DMS114 treated with DMSO at 0.1 percent for 48 hours (cell line): Measurements from ENCODE around the gene OSBPL8.
"Not testable (repeated sequence)": the region's sequence is repeated elsewhere in the genome, so short reads cannot be mapped to it uniquely, and the experiment has no call there.

Source experiments
- DNase-seq: peaks from one replicate; lab custom pipeline; 2025; ENCODE audit not compliant: unreplicated experiment; lab: John Stamatoyannopoulos, UW

Gene OSBPL8

DNA sequence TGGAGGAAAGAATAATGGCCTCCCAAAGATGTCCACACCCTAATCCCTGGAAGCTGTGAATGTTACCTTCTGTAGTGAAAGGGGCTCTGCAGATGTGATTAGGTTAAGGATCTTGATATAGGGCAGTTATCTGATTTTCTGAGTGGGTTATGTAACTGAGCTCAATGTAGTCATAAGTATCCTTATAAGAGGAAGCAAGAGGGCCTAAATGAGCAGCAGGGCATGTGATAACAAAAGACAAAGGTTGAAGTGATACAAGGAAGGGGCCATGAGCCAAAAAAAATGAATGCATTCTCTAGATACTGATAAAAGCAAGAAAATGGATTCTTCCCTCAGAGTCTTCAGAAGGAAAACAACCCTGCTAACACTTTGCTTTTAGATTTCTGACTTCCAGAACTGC lies 78.8 kb downstream of the OSBPL8 start:
- no peak for DNase-seq

DNA sequence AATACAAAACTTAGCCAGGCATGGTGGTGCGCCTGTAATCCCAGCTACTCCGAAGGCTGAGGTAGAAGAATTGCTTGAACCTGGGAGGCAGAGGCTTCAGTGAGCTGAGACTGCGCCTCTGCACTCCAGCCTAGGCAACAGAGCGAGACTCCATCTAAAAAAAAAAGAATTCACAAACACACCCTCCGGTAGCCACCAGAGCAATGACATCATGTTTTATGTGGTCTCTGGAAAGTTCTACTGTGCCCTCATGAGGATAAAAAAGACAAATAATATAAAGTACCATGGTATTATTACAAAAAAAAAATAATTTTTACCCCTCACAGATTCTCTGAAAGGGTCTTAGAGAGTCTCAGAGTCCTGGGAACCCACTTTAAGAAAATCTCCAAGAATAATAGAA lies 81.5 kb downstream of the OSBPL8 start:
- DNase-seq, result no peak

DNA sequence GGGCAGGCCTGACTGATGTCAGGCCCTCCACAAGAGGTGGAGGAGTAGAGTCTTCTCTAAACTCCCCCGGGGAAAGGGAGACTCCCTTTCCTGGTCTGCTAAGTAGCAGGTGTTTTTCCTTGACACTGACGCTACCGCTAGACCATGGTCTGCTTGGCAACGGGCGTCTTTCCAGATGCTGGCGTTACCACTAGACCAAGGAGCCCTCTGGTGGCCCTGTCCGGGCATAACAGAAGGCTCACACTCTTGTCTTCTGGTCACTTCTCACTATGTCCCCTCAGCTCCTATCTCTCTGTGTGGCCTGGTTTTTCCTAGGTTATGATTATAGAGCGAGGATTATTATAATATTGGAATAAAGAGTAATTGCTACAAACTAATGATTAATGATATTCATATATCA lies 86.7 kb downstream of the OSBPL8 start:
- not testable (repeated sequence) for DNase-seq

DNA sequence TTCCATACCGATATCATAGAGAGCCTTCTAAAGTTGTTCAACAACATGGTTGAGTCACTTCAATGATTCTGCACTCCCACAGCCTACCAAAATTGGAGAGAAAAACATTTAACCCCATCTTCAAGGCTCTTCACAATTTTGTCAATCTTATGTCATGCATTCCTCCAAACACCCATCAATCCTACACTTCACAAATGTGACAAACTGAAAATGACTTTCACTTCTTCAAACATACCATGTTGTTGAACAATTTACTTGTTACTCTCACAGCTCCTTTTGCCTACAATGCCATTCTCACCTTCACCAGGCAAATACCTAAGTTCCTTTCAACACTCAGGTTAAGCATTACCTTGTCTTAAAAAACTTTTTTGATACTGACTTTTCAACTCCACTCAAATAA lies 88.0 kb downstream of the OSBPL8 start:
- DNase-seq, result no peak

DNA sequence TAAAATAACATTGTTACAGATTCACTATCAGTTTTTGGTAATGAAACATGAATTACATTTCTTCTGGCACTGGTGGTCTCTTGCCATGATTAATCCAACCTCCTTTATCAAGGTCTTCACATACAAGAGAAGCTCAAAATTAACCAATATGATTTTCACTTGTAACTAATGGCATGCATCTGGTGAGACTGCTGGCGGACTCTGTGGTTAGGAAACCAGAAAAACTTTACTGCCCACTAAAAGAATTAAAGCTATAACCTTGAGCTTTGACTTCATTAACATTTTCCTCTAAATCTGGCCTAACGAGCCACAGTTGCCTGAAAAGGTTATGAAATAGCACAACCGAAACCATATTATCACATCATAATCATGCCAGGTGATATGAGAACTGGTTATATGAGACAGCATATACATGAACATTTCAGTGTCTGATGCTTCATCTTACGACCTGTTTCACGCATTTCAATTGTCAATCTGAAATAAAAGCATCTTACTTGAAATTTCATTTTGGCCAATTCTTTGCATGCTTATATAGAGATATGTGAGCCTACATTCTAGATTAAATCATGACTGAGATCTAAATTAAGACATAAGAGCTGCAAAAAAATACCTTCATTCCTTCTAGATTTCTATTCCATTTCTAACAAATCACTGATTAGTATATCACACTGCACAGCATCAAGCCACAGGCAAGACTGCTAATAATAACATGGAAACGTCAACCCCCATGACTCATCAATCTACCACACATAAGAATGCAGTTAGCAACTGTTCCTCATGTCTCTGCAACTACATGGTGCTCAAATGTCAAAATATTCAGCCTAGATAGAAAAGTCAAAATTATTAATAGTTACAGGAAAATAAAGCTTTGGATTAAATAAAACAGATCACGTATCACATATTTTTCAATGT lies 89.3 kb downstream of the OSBPL8 start:
- no peak for DNase-seq

DNA sequence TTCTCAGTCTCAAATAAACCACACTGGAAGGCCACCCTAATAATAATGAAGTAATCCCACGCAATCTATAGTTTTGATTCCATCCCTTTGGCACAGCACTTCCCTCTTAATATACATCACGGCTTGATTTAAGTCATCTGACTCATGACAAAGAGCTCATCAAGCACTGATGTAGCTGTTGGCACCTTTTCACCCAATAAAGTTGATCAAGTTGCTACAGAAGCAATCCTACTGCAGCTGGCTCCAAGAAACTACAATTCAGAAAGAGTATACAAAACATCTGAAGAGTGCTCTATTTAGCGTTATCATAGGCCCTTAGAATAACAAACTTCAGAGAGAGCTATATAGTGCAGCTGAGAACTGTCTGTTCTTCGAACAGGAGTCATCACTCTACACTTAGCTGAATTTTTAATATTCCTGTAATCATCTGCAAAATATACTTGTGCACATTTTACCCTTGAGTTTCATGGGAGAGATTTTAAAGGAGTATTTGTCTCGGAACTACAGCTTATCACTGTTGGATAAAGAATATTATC lies 94.9 kb downstream of the OSBPL8 start:
- DNase-seq, result no peak

DNA sequence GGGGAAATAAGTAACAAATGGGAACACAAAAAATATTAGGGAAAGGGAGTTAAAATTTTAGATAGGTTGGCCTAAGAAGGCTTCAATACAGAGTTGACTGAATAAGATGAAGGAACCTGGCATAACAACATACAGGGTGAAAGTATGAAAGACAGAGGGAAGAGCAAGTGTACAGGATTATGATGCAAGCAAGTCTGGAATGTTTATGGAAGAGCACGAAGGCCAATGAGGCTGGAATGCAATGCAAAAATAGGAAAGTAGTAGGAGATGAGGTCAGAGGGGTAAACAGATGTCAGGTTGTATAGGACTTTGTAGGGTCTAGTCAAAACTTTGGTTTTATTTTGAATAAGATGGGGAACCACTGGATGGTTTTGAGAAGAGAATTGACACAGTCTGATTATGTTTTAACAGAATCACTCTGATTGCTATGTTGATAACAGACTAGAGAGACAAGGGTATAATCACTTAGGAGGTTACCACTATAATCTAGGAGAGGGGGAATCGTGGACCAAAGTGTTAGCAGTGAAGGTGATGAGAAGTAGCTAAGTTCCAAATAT lies 96.8 kb downstream of the OSBPL8 start:
- DNase-seq, result no peak

DNA sequence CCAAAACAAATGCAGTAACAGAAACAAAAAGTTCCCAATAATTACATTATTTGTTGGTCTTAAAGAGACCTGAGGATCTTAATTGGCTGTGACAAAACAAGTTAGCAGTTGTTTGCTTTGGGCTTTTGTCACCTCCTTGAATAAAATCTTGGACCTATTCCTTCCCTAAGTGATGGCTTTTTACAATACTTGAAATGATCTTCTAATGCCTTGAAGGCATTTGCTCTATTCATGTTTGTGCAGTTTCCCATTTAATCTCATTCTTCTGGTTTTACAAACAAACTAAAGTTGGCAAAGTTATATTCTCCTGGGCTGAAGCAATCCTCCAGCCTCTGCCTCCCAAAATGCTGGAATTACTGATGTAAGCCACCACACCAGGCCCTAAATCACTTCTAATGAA lies 98.8 kb downstream of the OSBPL8 start:
- no peak for DNase-seq

DNA sequence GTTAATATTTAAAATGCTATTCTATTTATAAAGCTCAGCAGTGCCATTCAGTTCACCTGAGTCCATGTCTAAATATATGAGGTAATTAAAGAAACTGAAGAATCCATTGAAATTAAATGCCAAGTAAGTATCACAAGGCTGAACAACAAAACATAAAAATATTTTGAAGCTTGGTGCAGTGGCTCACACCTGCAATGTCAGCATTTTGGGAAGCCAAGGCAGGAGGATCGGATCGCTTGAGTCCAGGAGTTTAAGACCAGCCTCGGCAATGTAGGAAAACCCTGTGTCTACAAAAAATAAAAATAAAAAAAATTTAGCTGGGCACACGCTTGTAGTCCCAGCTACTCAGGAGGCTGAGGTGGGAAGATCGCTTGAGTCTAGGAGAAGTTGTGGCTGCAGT lies 101.8 kb downstream of the OSBPL8 start:
- no peak for DNase-seq

DNA sequence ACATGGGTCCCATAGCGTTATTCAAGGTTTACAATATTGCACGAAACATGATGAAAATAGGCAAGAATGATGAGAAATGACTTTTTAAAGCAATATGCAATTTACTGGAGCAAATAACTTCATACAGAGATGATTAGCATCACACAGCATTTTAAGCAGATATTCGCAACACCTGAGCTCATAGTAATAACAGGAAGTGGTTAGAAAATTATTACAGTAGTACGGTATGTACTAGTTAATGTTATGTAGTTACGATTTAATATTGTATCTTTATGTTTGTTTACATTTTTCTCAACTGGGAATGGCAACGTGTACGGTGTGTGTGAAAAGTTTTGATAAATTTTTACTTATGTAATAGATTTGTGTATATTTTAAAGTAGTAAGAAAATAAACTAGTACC lies 102.6 kb downstream of the OSBPL8 start:
- no peak for DNase-seq

DNA sequence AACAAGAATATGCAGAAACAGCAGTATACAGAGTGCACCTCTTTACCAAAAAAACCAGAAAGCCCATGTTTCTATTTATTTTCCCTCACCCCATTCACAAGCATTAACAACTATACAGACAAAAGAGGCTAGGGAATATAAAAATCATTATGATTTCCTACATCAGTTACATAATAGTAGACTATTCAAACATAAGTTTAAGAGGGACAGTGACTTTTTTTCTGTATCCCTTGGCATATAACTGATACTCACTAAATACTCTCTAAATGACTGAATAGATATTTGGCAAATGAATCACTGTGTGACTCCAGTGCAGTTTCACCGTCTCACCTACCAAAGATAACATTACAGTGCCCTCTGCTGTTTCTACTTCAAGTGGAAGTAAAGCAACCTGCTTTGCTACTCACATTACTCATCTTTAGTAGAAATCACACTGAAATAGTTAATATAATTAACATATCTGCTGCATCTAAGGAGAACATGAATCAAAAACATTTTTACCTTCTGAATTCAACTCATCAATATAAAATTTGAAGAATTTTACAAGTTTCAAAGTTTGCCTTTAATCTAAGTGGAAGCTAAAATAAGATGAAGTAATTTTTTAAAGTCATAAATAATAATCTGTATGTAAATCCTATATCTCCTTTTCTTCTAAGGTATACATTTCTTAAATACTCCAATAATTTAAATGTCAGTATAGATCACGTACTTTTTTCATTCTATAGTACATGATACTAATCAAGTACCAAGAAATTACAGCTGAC lies 103.8 kb downstream of the OSBPL8 start:
- DNase-seq, result peak; percentile 52

DNA sequence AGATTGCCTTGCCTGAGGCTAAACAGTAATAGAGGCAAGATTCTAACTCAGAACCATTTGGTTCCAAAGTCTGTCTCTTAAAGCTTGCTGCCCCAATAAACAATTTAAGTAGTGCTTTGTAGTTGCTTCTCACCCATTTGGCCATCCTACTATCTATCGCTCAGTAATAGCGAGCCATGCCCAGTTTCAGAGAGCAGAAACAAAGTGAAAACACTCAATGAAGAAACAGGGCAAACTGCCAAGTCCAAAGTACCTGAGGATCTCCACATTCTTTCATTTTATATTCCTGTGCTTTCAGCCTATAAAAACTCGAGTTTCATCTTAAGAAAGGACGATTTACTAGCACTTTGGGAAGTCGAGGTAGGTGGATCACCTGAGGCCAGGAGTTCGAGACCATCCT lies 108.0 kb downstream of the OSBPL8 start:
- no peak for DNase-seq

DNA sequence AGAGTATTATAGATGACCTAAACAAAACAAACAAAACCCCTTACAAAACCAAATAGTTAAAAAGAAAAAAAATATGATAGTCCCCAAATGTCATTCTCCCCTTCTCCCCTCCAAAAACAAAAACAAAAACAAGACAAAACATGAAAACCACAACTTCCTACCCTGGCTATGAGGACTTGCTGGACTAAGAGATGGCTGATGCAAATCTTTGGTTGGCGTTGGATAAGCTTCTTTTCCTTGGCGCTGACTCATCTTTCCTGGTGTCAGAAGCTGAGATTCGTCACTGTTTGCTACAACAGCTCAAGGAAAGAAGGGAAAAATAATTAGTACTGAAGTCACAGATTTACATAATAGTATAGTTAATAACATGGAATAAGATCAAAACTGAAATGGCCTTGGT lies 108.9 kb downstream of the OSBPL8 start:
- DNase-seq, result no peak

DNA sequence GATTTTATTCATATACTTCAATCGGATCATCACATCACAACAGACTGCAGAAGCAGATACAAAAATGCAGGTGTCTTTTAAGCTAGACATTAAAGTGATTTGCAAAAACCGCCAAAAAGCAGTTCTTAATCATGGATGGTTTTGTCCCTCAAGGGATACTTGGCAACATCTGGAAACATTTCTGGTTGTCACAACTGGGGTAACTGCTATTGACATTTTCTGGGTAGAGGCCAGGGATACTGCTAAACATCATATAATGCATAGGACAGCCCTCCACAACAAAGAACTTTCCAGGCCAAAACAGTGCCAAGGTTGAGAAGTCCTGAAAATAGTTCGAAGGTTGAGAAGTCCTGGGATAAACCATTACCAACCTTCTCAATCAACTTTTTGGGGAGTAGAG lies 109.6 kb downstream of the OSBPL8 start:
- no peak for DNase-seq

DNA sequence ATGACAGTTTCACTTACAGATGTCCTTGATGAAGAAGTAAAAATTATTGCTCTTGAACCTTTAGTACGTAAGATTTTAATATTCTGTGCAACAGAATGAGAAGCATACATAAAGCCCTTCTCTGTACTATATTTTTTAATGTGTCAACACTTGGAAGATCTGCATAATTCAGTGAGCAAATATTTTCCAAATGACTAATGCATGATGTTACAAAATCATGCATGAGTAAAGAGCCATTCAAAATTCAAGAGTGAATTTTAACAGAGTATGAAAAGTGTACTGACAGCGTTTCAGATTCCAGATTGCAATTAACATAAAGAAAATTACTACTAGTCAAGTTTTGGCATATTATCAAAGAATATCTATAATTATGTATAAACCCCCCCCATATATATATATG lies 110.0 kb downstream of the OSBPL8 start:
- no peak for DNase-seq

DNA sequence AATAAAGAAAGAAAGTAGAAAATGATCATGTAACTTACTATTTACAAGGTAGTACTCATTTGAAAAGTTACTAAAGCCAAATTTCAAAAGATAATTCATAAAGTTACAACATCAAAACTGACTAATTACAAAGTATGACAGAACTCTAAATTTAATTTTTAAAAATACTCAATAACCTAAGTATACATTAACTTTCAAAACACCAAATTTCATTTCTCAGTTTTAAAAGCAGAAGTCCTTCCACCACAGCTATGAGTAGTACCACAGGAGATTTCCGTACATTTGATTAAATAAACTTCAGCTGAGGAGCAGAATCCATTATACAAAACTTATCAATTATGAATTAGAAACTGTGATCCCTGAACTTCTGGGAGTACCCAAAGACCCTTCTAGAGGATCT lies 110.6 kb downstream of the OSBPL8 start:
- no peak for DNase-seq

DNA sequence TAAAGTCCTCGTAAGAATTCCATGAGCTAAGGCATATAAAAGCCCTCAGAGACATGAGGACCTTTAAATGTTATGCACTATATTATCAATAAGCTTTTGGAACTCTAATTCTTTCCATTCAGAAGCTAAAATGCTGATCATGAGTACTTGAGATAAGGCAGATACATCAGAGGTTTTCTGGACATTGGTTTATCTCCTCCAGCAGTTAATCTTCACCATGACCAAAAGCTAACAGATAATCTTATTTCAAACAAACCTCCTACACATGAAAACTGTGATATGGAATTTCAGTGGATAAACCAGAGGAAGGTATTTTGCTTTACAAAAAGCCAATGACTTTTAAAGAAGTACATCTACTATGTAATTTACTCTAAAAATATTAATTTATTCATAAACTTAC lies 113.5 kb downstream of the OSBPL8 start:
- no peak for DNase-seq

DNA sequence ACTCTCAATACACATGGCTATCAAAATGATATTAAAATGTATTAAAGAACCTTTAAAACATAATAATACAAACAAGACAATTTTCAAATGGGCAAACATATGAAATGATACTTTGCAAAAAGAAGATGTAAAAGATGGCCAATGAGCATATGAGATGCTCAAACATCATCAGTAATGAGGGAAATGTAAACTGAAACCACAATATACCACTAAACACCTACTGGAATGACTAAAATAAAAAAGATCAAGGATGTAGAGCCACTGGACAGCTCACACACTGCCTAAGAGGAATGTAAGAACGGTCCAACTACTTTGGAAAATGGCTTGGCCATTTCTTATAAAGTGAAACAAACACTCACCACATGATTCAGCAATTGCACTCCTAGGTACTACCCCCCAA lies 114.1 kb downstream of the OSBPL8 start:
- DNase-seq, result no peak

DNA sequence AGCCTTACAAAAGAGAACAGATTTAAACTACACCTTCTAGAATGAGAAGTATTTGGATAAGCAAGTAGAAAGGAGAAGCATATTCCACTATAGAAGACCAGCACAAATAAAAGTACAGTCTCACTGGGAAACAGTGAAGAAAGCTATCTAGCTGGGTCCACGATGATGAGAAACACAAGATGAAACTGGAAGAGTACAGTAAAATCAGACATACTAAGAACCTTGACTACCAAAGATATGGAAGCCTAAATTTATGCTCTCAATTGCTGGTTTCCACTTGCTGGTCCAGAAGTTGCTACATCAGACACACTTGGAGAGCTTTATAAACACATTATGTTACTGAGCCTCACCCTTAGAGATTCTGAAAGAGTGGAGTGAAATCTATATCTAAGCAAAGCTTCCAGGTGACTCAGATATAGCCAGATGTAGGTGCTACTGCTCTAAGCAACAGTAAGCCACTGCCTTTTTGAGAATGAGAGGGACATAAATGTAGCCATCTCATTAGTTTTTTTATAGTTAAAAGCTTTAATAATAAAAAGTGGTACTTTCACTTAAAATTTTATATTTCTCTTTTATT lies 115.1 kb downstream of the OSBPL8 start:
- DNase-seq, result no peak

DNA sequence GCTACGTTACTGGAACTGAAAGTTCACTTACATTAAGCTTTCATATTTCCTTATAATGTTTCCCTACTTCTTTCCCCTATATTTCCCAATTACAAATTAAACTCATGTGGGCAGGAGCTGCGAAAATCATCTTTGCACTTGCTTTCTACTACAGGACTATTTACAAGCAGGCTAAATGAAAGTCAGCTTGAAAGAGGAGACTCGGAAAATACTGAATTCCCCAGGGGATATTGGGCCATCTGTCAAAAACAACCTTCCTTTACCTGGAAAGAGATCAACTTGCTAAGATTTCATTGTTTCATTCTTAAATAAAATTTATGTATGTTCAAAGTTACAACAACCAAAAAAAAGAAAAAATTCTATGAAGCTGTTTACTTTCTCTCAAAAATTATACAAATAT lies 118.6 kb downstream of the OSBPL8 start:
- no peak for DNase-seq

DNA sequence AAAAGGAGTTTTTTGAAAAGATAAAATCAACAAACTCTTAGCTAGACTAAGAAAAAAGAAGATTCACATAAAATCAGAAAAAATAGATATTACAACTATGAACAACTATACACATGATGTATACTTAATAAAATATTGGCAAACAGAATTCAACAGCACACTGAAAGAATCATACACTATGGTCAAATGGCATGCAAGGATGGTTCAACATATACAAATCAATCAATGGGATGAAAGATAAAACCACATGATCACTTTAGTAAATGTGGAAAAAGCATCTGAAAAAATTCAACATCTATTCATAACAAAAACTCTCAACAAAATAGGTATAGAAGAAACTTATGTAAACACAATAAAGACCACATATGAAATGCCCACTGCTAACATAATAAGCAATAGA lies 126.8 kb downstream of the OSBPL8 start:
- no peak for DNase-seq
